HCT116 (cell line): ENCODE measurements around the gene EFHD1.

Experiments
- CTCF ChIP-seq, 3 experiments: fragments of 200-600 bp in 1 of 3; sonication (generic) in 1 of 3; IDR thresholded peaks in 2 of 3; conservative IDR thresholded peaks in 1 of 3; 2 replicates each; pipeline ENCODE4 v1.5.1; 2012 to 2017; ENCODE audit warnings: low read depth in 2 of 3, low read length in 2 of 3, antibody characterized with exemption in 1 of 3, borderline replicate concordance in 1 of 3, control low read depth in 1 of 3, mild to moderate bottlenecking in 1 of 3, mixed read lengths in 1 of 3, mixed run types in 1 of 3, moderate library complexity in 1 of 3; ENCODE audit not compliant: insufficient read depth in 1 of 3
- EGR1 ChIP-seq: IDR thresholded peaks from 2 replicates; pipeline ENCODE4 v1.6.1; 2012; ENCODE audit warnings: low read depth
- ELF1 ChIP-seq: IDR thresholded peaks from 2 replicates; pipeline ENCODE4 v1.6.1; 2012; ENCODE audit warnings: low read depth, borderline replicate concordance
- EZH2 ChIP-seq: fragments of 200-600 bp; sonication (generic); IDR thresholded peaks from 2 replicates; pipeline ENCODE4 v1.6.1; 2017; ENCODE audit warnings: antibody characterized with exemption, mixed run types
- MAX ChIP-seq: IDR thresholded peaks from 2 replicates; pipeline ENCODE4 v1.6.1; 2012
- POLR2A ChIP-seq: IDR thresholded peaks from 2 replicates; pipeline ENCODE4 v1.7.0; 2011; ENCODE audit warnings: borderline replicate concordance; ENCODE audit not compliant: insufficient read depth, insufficient read length; ENCODE audit errors: extremely low read depth
- POLR2AphosphoS5 ChIP-seq: IDR thresholded peaks from 2 replicates; pipeline ENCODE4 v1.6.1; 2011; ENCODE audit warnings: mild to moderate bottlenecking, low read depth, low read length, moderate library complexity
- RAD21 ChIP-seq: IDR thresholded peaks from 2 replicates; pipeline ENCODE4 v1.6.1; 2012; ENCODE audit warnings: low read depth, mild to moderate bottlenecking
- REST ChIP-seq: IDR thresholded peaks from 2 replicates; pipeline ENCODE4 v1.6.1; 2012; ENCODE audit warnings: low read depth
- SIN3A ChIP-seq: IDR thresholded peaks from 2 replicates; pipeline ENCODE4 v1.6.1; 2012; ENCODE audit warnings: low read depth
- SP1 ChIP-seq: IDR thresholded peaks from 2 replicates; pipeline ENCODE4 v1.6.1; 2012; ENCODE audit warnings: low read depth
- TCF7L2 ChIP-seq: IDR thresholded peaks from 2 replicates; pipeline ENCODE4 v1.7.0; 2011; ENCODE audit warnings: borderline replicate concordance, inconsistent platforms; ENCODE audit not compliant: insufficient read depth, insufficient read length; ENCODE audit errors: extremely low read depth
- YY1 ChIP-seq: IDR thresholded peaks from 2 replicates; pipeline ENCODE4 v1.6.1; 2011; ENCODE audit warnings: low read length, low read depth, moderate library complexity, mild to moderate bottlenecking; ENCODE audit not compliant: insufficient replicate concordance; ENCODE audit errors: extremely low read depth
- ZNF274 ChIP-seq: fragments of 200-500 bp; sonication (Bioruptor generic); IDR thresholded peaks from 2 replicates; pipeline ENCODE4 v1.6.1; 2014; ENCODE audit warnings: mild to moderate bottlenecking, low read depth, low read length, inconsistent platforms

GRCh38 chr2:232645061-232645460 lies 11.7 kb downstream of the EFHD1 start:
- TF ChIP-seq YY1 (no peak), CTCF (IDR thresholded peaks at IDR 0.05 in 2 of 3, conservative IDR thresholded peaks at IDR 0.05 in 1 of 3; ENCODE audit: borderline replicate concordance in 1 of 3, insufficient read depth in 1 of 3, low read depth in 2 of 3, low read length in 2 of 3) (no peak), MAX (no peak), ZNF274 (no peak), SIN3A (no peak), EGR1 (no peak), RAD21 (no peak), SP1 (no peak), POLR2A (no peak), POLR2AphosphoS5 (no peak), TCF7L2 (no peak), REST (no peak), ELF1 (no peak), EZH2 (no peak)
